Thymus (tissue), 11 donors: Measurements from ENCODE around the gene EVC. TPM values are rescaled to one million over a fixed set of nuclear protein-coding genes. Genes with fewer than 3 reads are reported as not detected.
A peak's percentile ranks its signal among the peaks of the same experiment; 100 is the strongest.

ENCODE experiments used
- DNase-seq, 9 donors: peaks; one replicate each; pipeline ENCODE4 v3.0.0-alpha.2; 2013; ENCODE audit warnings: low spot score in 9 of 9, low read depth in 6 of 9, missing footprints in 1 of 9
- H3K27ac ChIP-seq, 2 donors: one replicate each; pipeline ENCODE4 v1.5.1; 2013; ENCODE audit warnings: control low read depth in 1 of 2, low read depth in 1 of 2, low read length in 1 of 2, mild to moderate bottlenecking in 1 of 2, moderate library complexity in 1 of 2
- H3K27me3 ChIP-seq, 2 donors: one replicate each; pipeline ENCODE4 v1.5.1; 2013; ENCODE audit warnings: low read length in 1 of 2; ENCODE audit not compliant: control insufficient read depth in 2 of 2, insufficient read depth in 1 of 2
- H3K36me3 ChIP-seq, 2 donors: one replicate each; pipeline ENCODE4 v1.5.1; 2013; ENCODE audit warnings: low read length in 1 of 2, mild to moderate bottlenecking in 1 of 2, moderate library complexity in 1 of 2; ENCODE audit not compliant: control insufficient read depth in 2 of 2, insufficient read depth in 2 of 2
- H3K4me1 ChIP-seq, 2 donors: one replicate each; pipeline ENCODE4 v1.5.1; 2013; ENCODE audit warnings: low read length in 2 of 2; ENCODE audit not compliant: control insufficient read depth in 2 of 2, insufficient read depth in 2 of 2
- H3K4me3 ChIP-seq, 2 donors: one replicate each; pipeline ENCODE4 v1.5.1; 2013; ENCODE audit warnings: low read length in 2 of 2, control low read depth in 1 of 2, mild to moderate bottlenecking in 1 of 2
- H3K9me3 ChIP-seq, 2 donors: one replicate each; pipeline ENCODE4 v1.5.1; 2013; ENCODE audit warnings: low read length in 1 of 2, mild to moderate bottlenecking in 1 of 2; ENCODE audit not compliant: control insufficient read depth in 2 of 2, insufficient read depth in 1 of 2
- WGBS: extraction: QIAGEN DNeasy Blood & Tissue Kit; methylation state at CpG from one replicate; pipeline ENCODE4 v1.1.7; 2013; 5-methylcytosine and 5-hydroxymethylcytosine counted together
- polyA plus RNA-seq: library from polyadenylated mRNA; stranded (reverse); fragments of 200-250 nt; gene quantifications from one replicate; pipeline ENCODE4 v1.2.3, GENCODE V29; 2013
- total RNA-seq: library from RNA; stranded (reverse); fragments of 120-200 nt; gene quantifications from one replicate; pipeline ENCODE4 v1.2.4, GENCODE V29; 2013
- donor health status: healthy.

The EVC gene
- total and polyA plus RNA-seq, 2 donors: 1.6 to 3.1 TPM

DNA sequence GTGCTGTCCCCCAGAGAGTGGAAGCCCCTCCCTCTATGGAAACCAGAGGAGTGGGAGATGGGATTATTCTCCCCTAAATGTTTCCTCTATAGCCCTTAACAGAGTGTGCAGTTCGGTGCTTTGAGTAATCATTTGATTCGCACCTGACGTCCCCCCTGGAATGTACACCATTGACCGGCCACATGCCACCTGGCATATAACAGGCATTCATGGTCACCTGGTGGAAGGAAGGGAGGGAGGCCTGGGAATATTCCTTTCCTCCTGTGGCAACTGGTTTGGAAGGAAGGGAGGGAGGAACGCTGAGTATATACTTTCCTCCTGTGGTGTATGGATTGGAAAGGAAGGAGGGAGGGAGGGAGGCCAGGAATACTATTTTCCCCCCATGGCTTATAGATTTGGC is 104.6 kb downstream of the EVC start:
- Histone ChIP-seq H3K27ac (no peak overlapping the region), H3K27me3 (no peaks in the 10 kb centered on the region), H3K36me3 (no peaks in the 10 kb centered on the region), H3K9me3 (no peaks in the 10 kb centered on the region), H3K4me3 (no peak overlapping the region), H3K4me1 (no peaks in the 10 kb centered on the region)
- WGBS: 92% methylated on average over 5 of the region's 5 CpGs
- no peak for DNase-seq

GRCh38 chr4:5816101-5816500 is 105.1 kb downstream of the EVC start:
- no peaks in the 10 kb centered on the region for H3K9me3 ChIP-seq
- no peak overlapping the region for H3K27ac ChIP-seq
- no peaks in the 10 kb centered on the region for H3K27me3 ChIP-seq
- H3K36me3 ChIP-seq: no peaks in the 10 kb centered on the region
- H3K4me1 ChIP-seq: no peaks in the 10 kb centered on the region
- H3K4me3 ChIP-seq: no peak overlapping the region
- 89% methylated on average over 8 of the region's 8 CpGs for WGBS
- no peak for DNase-seq

GRCh38 chr4:5816851-5817375 is 105.9 kb downstream of the EVC start:
- Histone ChIP-seq H3K36me3 (no peaks in the 10 kb centered on the region), H3K27me3 (no peaks in the 10 kb centered on the region), H3K9me3 (no peaks in the 10 kb centered on the region), H3K4me3 (no peak overlapping the region), H3K27ac (no peak overlapping the region), H3K4me1 (no peaks in the 10 kb centered on the region)
- DNase-seq: no peak
- WGBS: 95% methylated on average over 12 of the region's 12 CpGs

DNA sequence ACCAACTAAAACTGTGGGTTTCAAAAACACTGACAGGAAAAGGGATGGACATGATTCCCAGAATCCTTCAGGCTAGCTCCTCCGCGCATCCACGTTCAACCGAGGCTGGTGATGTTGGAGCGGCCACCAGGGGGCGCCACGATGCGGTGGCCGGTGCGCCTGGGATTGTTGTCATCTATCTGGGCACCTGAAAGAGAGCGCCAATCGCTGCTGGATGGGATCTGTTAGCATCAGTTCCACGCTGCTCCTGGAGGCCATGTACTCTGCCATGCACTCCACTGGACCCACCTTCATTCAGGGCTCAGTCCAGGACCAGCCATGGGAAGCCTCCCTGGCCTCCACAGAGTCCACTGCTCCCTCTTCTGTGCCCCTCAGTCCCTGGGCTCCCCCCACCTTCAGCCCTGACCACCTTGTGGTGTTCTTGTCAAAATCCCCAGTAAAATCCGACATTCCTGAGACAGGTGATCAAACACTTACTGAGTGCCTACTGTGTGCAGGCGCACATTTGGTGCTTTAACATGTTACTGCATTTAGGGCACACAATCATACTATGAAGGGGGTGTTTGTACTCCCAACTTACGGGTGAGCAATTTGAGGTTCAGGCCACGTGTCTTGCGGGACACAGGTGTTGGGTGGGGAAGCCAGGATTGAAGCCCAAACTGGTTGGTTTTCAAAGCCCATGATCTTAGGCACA is 110.8 kb downstream of the EVC start:
- Histone ChIP-seq H3K4me1 (no peaks in the 10 kb centered on the region), H3K9me3 (no peaks in the 10 kb centered on the region), H3K27me3 (no peaks in the 10 kb centered on the region), H3K4me3 (no peak overlapping the region), H3K27ac (no peak overlapping the region), H3K36me3 (no peaks in the 10 kb centered on the region)
- WGBS: 80% methylated on average over 18 of the region's 18 CpGs
- no peak for DNase-seq

DNA sequence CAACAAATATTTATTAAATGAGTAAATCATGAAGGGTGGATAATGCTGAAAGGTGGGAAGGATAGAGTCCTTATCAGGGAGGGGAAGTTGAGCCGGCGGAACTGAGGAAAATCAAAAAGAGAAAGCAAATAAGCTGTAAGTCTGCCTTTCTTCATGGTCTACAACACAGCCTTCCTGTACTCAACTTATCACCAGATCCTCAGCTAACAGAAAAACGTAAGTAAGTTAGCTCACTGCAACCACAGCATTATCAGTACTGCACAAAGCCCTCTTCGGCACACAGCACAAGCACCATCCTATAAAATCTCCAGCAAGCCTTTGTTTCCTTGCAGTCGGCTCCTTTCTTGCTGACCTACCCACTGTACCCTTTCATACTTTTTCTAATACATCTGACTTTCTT is 111.6 kb downstream of the EVC start:
- no peak overlapping the region for H3K4me3 ChIP-seq
- H3K4me1 ChIP-seq: no peaks in the 10 kb centered on the region
- WGBS: 46% methylated on average over 5 of the region's 5 CpGs
- no peaks in the 10 kb centered on the region for H3K36me3 ChIP-seq
- H3K27ac ChIP-seq: no peak overlapping the region
- DNase-seq: no peak
- no peaks in the 10 kb centered on the region for H3K9me3 ChIP-seq
- no peaks in the 10 kb centered on the region for H3K27me3 ChIP-seq

GRCh38 chr4:5823542-5824211 is 112.7 kb downstream of the EVC start:
- Histone ChIP-seq H3K9me3 (no peaks in the 10 kb centered on the region), H3K4me3 (no peak overlapping the region), H3K4me1 (no peaks in the 10 kb centered on the region), H3K27me3 (no peaks in the 10 kb centered on the region), H3K36me3 (no peaks in the 10 kb centered on the region), H3K27ac (no peak overlapping the region)
- no peak for DNase-seq
- 93% methylated on average over 10 of the region's 10 CpGs for WGBS

DNA sequence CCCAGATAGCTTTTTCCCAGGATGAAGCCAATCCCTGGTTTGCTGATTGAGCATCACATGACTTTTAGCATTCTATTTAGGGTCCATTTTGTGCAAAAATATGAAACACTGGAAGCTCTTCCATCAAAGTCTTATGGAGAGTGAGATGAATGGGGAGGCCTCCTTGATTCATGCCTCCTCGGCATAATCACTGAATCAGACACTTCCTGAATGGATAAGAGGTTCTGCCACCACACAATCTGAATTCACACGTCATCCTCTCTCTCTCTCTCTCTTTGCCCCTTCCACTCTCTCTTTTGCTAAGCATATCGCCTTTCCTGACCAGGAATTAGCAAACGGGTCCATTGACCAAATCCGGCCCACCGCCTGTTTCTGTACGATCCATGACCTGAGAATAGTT is 113.2 kb downstream of the EVC start:
- no peak for DNase-seq
- no peaks in the 10 kb centered on the region for H3K4me1 ChIP-seq
- no peaks in the 10 kb centered on the region for H3K36me3 ChIP-seq
- WGBS: 88% methylated on average over 7 of the region's 7 CpGs
- H3K27me3 ChIP-seq: no peaks in the 10 kb centered on the region
- no peaks in the 10 kb centered on the region for H3K9me3 ChIP-seq
- no peak overlapping the region for H3K27ac ChIP-seq
- no peak overlapping the region for H3K4me3 ChIP-seq

- Histone ChIP-seq H3K9me3 (no peaks in the 10 kb centered on the region), H3K4me3 (no peak overlapping the region), H3K27me3 (no peaks in the 10 kb centered on the region), H3K36me3 (no peaks in the 10 kb centered on the region), H3K4me1 (no peaks in the 10 kb centered on the region), H3K27ac (no peak overlapping the region)
- WGBS: 81% methylated on average over 6 of the region's 6 CpGs
- DNase-seq: peak in 1 of 9 donors; percentile 8
Observed at GRCh38 chr4:5824635-5825034, 113.6 kb downstream of the EVC start.

GRCh38 chr4:5825321-5826041 is 114.5 kb downstream of the EVC start:
- H3K27ac ChIP-seq: no peak overlapping the region
- H3K4me1 ChIP-seq: no peaks in the 10 kb centered on the region
- no peaks in the 10 kb centered on the region for H3K36me3 ChIP-seq
- no peak for DNase-seq
- H3K4me3 ChIP-seq: no peak overlapping the region
- WGBS: 92% methylated on average over 19 of the region's 19 CpGs
- no peaks in the 10 kb centered on the region for H3K9me3 ChIP-seq
- no peaks in the 10 kb centered on the region for H3K27me3 ChIP-seq
